GM12891 (cell line): ENCODE measurements around the gene ZNF787.

ENCODE experiments used
- POLR2A ChIP-seq: IDR thresholded peaks from 2 replicates; pipeline ENCODE4 v1.6.1; 2011; ENCODE audit warnings: low read depth, low read length, control low read depth
- SPI1 ChIP-seq: IDR thresholded peaks from 2 replicates; pipeline ENCODE4 v1.6.1; 2011; ENCODE audit warnings: low read depth, low read length, control low read depth
- TAF1 ChIP-seq: IDR thresholded peaks from 2 replicates; pipeline ENCODE4 v1.6.1; 2011; ENCODE audit warnings: low read depth, low read length, control low read depth

GRCh38 chr19:56119582-56119978 lies 1.5 kb downstream of the ZNF787 start:
- TF ChIP-seq SPI1 (no peak), POLR2A (no peak), TAF1 (no peak)
